A549 (cell line): ENCODE measurements around the gene NRSN2. TPM values are rescaled to one million over a fixed set of nuclear protein-coding genes. Genes with fewer than 3 reads are reported as not detected.

Source experiments
- ATAC-seq, 2 experiments: fragments of 200-7000 bp in 1 of 2; fragments of >200 bp in 1 of 2; cut with Nextera tagmentation in 1 of 2; cut with Tn5 transposase in 1 of 2; 3 replicates each; pipeline versions ENCODE4 v1.8.0 to v1.9.1; 2018 to 2020; ENCODE audit warnings: mild to moderate bottlenecking in 1 of 2, moderate library complexity in 1 of 2
- CTCF ChIA-PET: fragments of 300-600 bp; sonication (Branson Sonifier 250); formaldehyde crosslinking; extraction: SDS; loops from one replicate; lab custom pipeline; 2021; ENCODE audit warnings: antibody characterized with exemption, inconsistent platforms; lab: Yijun Ruan, JAX
- POLR2A ChIA-PET: fragments of 350-600 bp; formaldehyde crosslinking; extraction: SDS; loops from one replicate; lab custom pipeline; 2021; ENCODE audit warnings: antibody characterized with exemption, inconsistent platforms; lab: Yijun Ruan, JAX
- DNase-seq, 2 experiments: peaks; one replicate each; pipeline versions ENCODE4 v3.0.0 to v3.0.0-alpha.2; 2011 to 2016; ENCODE audit warnings: low read depth in 1 of 2, low spot score in 1 of 2
- FAIRE-seq: peaks from 2 replicates; lab custom pipeline; 2011; peaks lifted over from hg19 to GRCh38; lab: Jason Lieb, UNC
- H3K27ac ChIP-seq, 2 experiments: fragments of >200 bp; sonication (Bioruptor Twin); formaldehyde crosslinking; 3 replicates each; pipeline ENCODE4 v1.5.1; 2016 to 2017
- H3K4me1 ChIP-seq: fragments of >200 bp; sonication (Bioruptor Twin); formaldehyde crosslinking; 3 replicates; pipeline ENCODE4 v1.6.1; 2016
- H3K4me2 ChIP-seq: fragments of >200 bp; sonication (Bioruptor Twin); formaldehyde crosslinking; 3 replicates; pipeline ENCODE4 v1.6.1; 2016
- H3K4me3 ChIP-seq: fragments of >200 bp; sonication (Bioruptor Twin); formaldehyde crosslinking; 3 replicates; pipeline ENCODE4 v1.5.1; 2016
- H3K9me3 ChIP-seq: fragments of >200 bp; sonication (Bioruptor Twin); formaldehyde crosslinking; 3 replicates; pipeline ENCODE4 v1.6.1; 2016
- ATOH8 ChIP-seq: fragments of 250-450 bp; sonication (Bioruptor Pico); IDR thresholded peaks from 2 replicates; pipeline ENCODE4 v1.5.0; 2020; ENCODE audit warnings: low read depth, mild to moderate bottlenecking, moderate library complexity
- BCL3 ChIP-seq: fragments of >200 bp; sonication (Bioruptor Twin); formaldehyde crosslinking; IDR thresholded peaks from 3 replicates; pipeline ENCODE4 v1.6.1; 2016
- BHLHE40 ChIP-seq: IDR thresholded peaks from 2 replicates; pipeline ENCODE4 v1.6.1; 2012; ENCODE audit warnings: low read depth, low read length, inconsistent platforms
- CBX8 ChIP-seq: fragments of 200-600 bp; sonication (generic); IDR thresholded peaks from 2 replicates; pipeline ENCODE4 v1.6.1; 2016
- CHD4 ChIP-seq: fragments of 200-600 bp; sonication (generic); IDR thresholded peaks from 2 replicates; pipeline ENCODE4 v1.6.1; 2016; ENCODE audit warnings: antibody characterized with exemption, mild to moderate bottlenecking, borderline replicate concordance
- EP300 ChIP-seq, 2 experiments: fragments of >200 bp; sonication (Bioruptor Twin); formaldehyde crosslinking; IDR thresholded peaks; 2 replicates in 1 of 2; 3 replicates in 1 of 2; pipeline ENCODE4 v1.6.1; 2016 to 2017
- FOSL2 ChIP-seq, 2 experiments: fragments of 450-650 bp in 1 of 2; fragments of >200 bp in 1 of 2; sonication (Bioruptor Twin) in 1 of 2; formaldehyde crosslinking; IDR thresholded peaks; 2 replicates each; pipeline versions ENCODE4 v1.5.0 to v1.6.1; 2016 to 2020; ENCODE audit warnings: mild to moderate bottlenecking in 1 of 2, moderate library complexity in 1 of 2
- FOXS1 ChIP-seq: fragments of 250-450 bp; sonication (Bioruptor Pico); IDR thresholded peaks from 2 replicates; pipeline ENCODE4 v1.5.0; 2020; ENCODE audit warnings: mild to moderate bottlenecking, moderate library complexity
- GATA3 ChIP-seq: IDR thresholded peaks from 2 replicates; pipeline ENCODE4 v1.6.1; 2012; ENCODE audit warnings: borderline replicate concordance
- HDAC2 ChIP-seq: fragments of 200-600 bp; sonication (generic); IDR thresholded peaks from 2 replicates; pipeline ENCODE4 v1.6.1; 2016
- HES2 ChIP-seq: fragments of >200 bp; sonication (Bioruptor Twin); formaldehyde crosslinking; IDR thresholded peaks from 2 replicates; pipeline ENCODE4 v1.6.1; 2016
- HOXB13 ChIP-seq: fragments of 250-450 bp; sonication (Bioruptor Pico); IDR thresholded peaks from 2 replicates; pipeline ENCODE4 v1.5.0; 2020; ENCODE audit warnings: low read depth, mild to moderate bottlenecking, moderate library complexity
- JUN ChIP-seq, 2 experiments: fragments of >200 bp; sonication (Bioruptor Twin); formaldehyde crosslinking; IDR thresholded peaks; 2 replicates in 1 of 2; 3 replicates in 1 of 2; pipeline ENCODE4 v1.6.1; 2016 to 2017
- KDM5A ChIP-seq: fragments of 200-600 bp; sonication (generic); IDR thresholded peaks from 2 replicates; pipeline ENCODE4 v1.6.1; 2016; ENCODE audit warnings: antibody characterized with exemption, mild to moderate bottlenecking
- MAFK ChIP-seq: fragments of 450-650 bp; IDR thresholded peaks from 2 replicates; pipeline ENCODE4 v1.6.1; 2014; ENCODE audit not compliant: partially characterized antibody
- MAX ChIP-seq: IDR thresholded peaks from 2 replicates; pipeline ENCODE4 v1.6.1; 2012
- MAZ ChIP-seq: fragments of 150-350 bp; IDR thresholded peaks from 2 replicates; pipeline ENCODE4 v1.6.1; 2014; ENCODE audit warnings: antibody characterized with exemption, low read depth, low read length, borderline replicate concordance
- NFE2L2 ChIP-seq: fragments of 150-350 bp; conservative IDR thresholded peaks from 2 replicates; pipeline ENCODE4 v1.6.1; 2014; ENCODE audit warnings: low read length
- POLR2AphosphoS2 ChIP-seq: conservative IDR thresholded peaks from 2 replicates; pipeline ENCODE4 v1.6.1; 2012; ENCODE audit warnings: low read length, improper control_type of control experiment, inconsistent platforms
- RAD21 ChIP-seq, 2 experiments: fragments of >200 bp in 1 of 2; sonication (Bioruptor Twin) in 1 of 2; formaldehyde crosslinking in 1 of 2; IDR thresholded peaks in 1 of 2; conservative IDR thresholded peaks in 1 of 2; 2 replicates in 1 of 2; 3 replicates in 1 of 2; pipeline ENCODE4 v1.6.1; 2012 to 2018; ENCODE audit warnings: inconsistent platforms in 1 of 2
- RARB ChIP-seq: fragments of 250-450 bp; sonication (Bioruptor Pico); IDR thresholded peaks from 2 replicates; pipeline ENCODE4 v1.8.0; 2021; ENCODE audit warnings: mild to moderate bottlenecking, moderate library complexity
- RCOR1 ChIP-seq: fragments of 150-350 bp; IDR thresholded peaks from 2 replicates; pipeline ENCODE4 v1.6.1; 2014; ENCODE audit warnings: antibody characterized with exemption, low read length, low read depth
- REST ChIP-seq: fragments of 200-600 bp; sonication (generic); IDR thresholded peaks from 2 replicates; pipeline ENCODE4 v1.6.1; 2016; ENCODE audit warnings: antibody characterized with exemption, mild to moderate bottlenecking, moderate library complexity
- SMC3 ChIP-seq: fragments of >200 bp; sonication (Bioruptor Twin); formaldehyde crosslinking; IDR thresholded peaks from 3 replicates; pipeline ENCODE4 v1.6.1; 2018; ENCODE audit warnings: inconsistent platforms
- TP53 ChIP-seq: fragments of 250-450 bp; sonication (Bioruptor Pico); IDR thresholded peaks from 2 replicates; pipeline ENCODE4 v1.5.0; 2021; ENCODE audit warnings: mild to moderate bottlenecking, moderate library complexity
- ZC3H11A ChIP-seq: fragments of 450-650 bp; IDR thresholded peaks from 2 replicates; pipeline ENCODE4 v1.6.1; 2014; ENCODE audit warnings: antibody characterized with exemption, mild to moderate bottlenecking
- ZFP36 ChIP-seq: fragments of 450-650 bp; IDR thresholded peaks from 2 replicates; pipeline ENCODE4 v1.6.1; 2014; ENCODE audit warnings: borderline replicate concordance; ENCODE audit not compliant: partially characterized antibody
- WGBS: methylation state at CpG from one replicate; pipeline ENCODE4 v1.1.6; 2017; ENCODE audit errors: missing lambda C conversion rate; 5-methylcytosine and 5-hydroxymethylcytosine counted together
- polyA plus RNA-seq, 4 experiments: library from polyadenylated mRNA; depleted of rRNA in 3 of 4; stranded (reverse); fragments of >200 nt; fragmentation: RNase III in 1 of 4; extraction: RNeasy Plus Mini Kit Qiagen cat#74134 plus additional on column Dnase treatment in 1 of 4; gene quantifications; 2 replicates in 3 of 4; 3 replicates in 1 of 4; pipeline ENCODE4 v1.2.3, GENCODE V29; 2011 to 2017

NRSN2 gene
- polyA plus RNA-seq, 2 of the 4 experiments (the other 2 are of a cell fraction) = 47.5 to 74.8 TPM

- DNase-seq = peak in 1 of 2 experiments; percentile 66
- POLR2A ChIA-PET = interaction anchor here (0.9 to 7.1 kb wide), 9 partner anchors 9 to 99 kb away, joined by 3 to 147 read pairs (median 13); partner anchors contain the start of genes NRSN2, RBCK1, SOX12 and TBC1D20
- Histone ChIP-seq H3K9me3 (no peaks in the 10 kb centered on the region), H3K4me1 (peaks cover 88% of the 10 kb centered on the region), H3K4me2 (peak overlapping the region; percentile 67)
- 0 out of 2 replicates have a peak, but pooled peaks have one; percentile 7 for TF ChIP-seq HOXB13 (CRISPR knock-in tag)
- no peak for TF ChIP-seq ZC3H11A
- peak; percentile 13; the same call in 1 of the 3 replicates for TF ChIP-seq SMC3
- no peak for TF ChIP-seq ZFP36
- 0 out of 2 replicates have a peak, but pooled peaks have one; percentile 38 for TF ChIP-seq MAX
- TF ChIP-seq MAZ = 0 out of 2 replicates have a peak, but pooled peaks have one; percentile 14
- TF ChIP-seq FOSL2 (IDR thresholded peaks at IDR 0.05) = no peak
- TF ChIP-seq FOSL2 (CRISPR knock-in tag; IDR thresholded peaks at IDR 0.05) = peak; percentile 48
- TF ChIP-seq, all 56 proteins: peak for 5
- Histone ChIP-seq H3K4me3 (peak overlapping the region; percentile 10; the same call in 1 of the 3 replicates), H3K27ac (peak overlapping the region; percentile 94 to 98)
- peak; percentile 55 to 57 for ATAC-seq
- 68% methylated on average over 12 of the region's 13 CpGs for WGBS
- FAIRE-seq = no peak
- CTCF ChIA-PET = interaction anchor here (1.2 to 50.3 kb wide), 20 partner anchors 11 to 376 kb away, joined by 3 to 1229 read pairs (median 8); partner anchors contain the start of genes TBC1D20 and TRIB3
Observed at GRCh38 chr20:363319-364078, 16.6 kb downstream of the NRSN2 start.

GRCh38 chr20:364905-365794, 18.2 kb downstream of the NRSN2 start:
- CTCF ChIA-PET = interaction anchor here (0.9 to 50.3 kb wide), 7 partner anchors 10 to 73 kb away, joined by 3 to 1229 read pairs (median 66); partner anchors contain the start of gene TRIB3
- no peaks in the 10 kb centered on the region for H3K9me3 ChIP-seq
- POLR2A ChIA-PET = interaction anchor here (7.1 kb wide), 1 partner anchor 19 kb away, joined by 147 read pairs; the partner anchor contains the start of gene TRIB3
- H3K4me1 ChIP-seq = peaks cover 87% of the 10 kb centered on the region
- DNase-seq (peak in 1 of 2 experiments; percentile 87), FAIRE-seq (peak; percentile 63), ATAC-seq (peak; percentile 25 to 32; a peak in 4 of 6 replicates)
- no peak overlapping the region for H3K4me3 ChIP-seq
- peak overlapping the region; percentile 41 for H3K4me2 ChIP-seq
- WGBS = 76% methylated on average over 9 of the region's 9 CpGs
- H3K27ac ChIP-seq = peak overlapping the region; percentile 94 to 98
- TF ChIP-seq MAFK = peak; percentile 99
- TF ChIP-seq TP53 (CRISPR knock-in tag) = no peak
- TF ChIP-seq BHLHE40 = no peak
- peak; percentile 97 for TF ChIP-seq NFE2L2
- TF ChIP-seq RCOR1 = no peak
- no peak for TF ChIP-seq RARB (CRISPR knock-in tag)
- peak; percentile 64 for TF ChIP-seq FOSL2 (IDR thresholded peaks at IDR 0.05)
- TF ChIP-seq FOSL2 (CRISPR knock-in tag; IDR thresholded peaks at IDR 0.05) = peak; percentile 85
- TF ChIP-seq ATOH8 (CRISPR knock-in tag) = no peak; the same call in 1 of the 2 replicates
- TF ChIP-seq HDAC2 = no peak
- peak; percentile 77; the same call in 1 of the 2 replicates for TF ChIP-seq HOXB13 (CRISPR knock-in tag)
- TF ChIP-seq POLR2AphosphoS2 = no peak
- TF ChIP-seq CBX8 = no peak
- TF ChIP-seq FOXS1 (CRISPR knock-in tag) = 0 out of 2 replicates have a peak, but pooled peaks have one; percentile 18
- TF ChIP-seq HES2 = no peak
- no peak for TF ChIP-seq RAD21 (conservative IDR thresholded peaks at IDR 0.05 in 1 of 2, IDR thresholded peaks at IDR 0.05 in 1 of 2)
- no peak for TF ChIP-seq REST
- TF ChIP-seq JUN (IDR thresholded peaks at IDR 0.05) = peak in 1 of 2 experiments; percentile 61; a peak in 1 of 5 replicates
- no peak for TF ChIP-seq GATA3
- no peak for TF ChIP-seq BCL3
- no peak for TF ChIP-seq ZFP36
- TF ChIP-seq EP300 (IDR thresholded peaks at IDR 0.05) = peak in 1 of 2 experiments; percentile 34; a peak in 1 of 5 replicates
- TF ChIP-seq CHD4 = no peak
- no peak for TF ChIP-seq KDM5A
